ENCODE data around the gene OLFM2. TPM values are rescaled to one million over a fixed set of nuclear protein-coding genes. Genes with fewer than 3 reads are reported as not detected.

OLFM2 gene
- total and polyA plus RNA-seq, 4 donors, result 0.49 to 28.9 (median 2.3) TPM

- 2% methylated on average over 21 of the region's 21 CpGs for WGBS
- H3K4me3 ChIP-seq (ENCODE audit: low read depth in 1 of 3, low read length in 3 of 3), result peak overlapping the region in 1 of 3 donors; percentile 17
- peak overlapping the region; percentile 17 to 91 for H3K27ac ChIP-seq (ENCODE audit: low read depth in 1 of 2, low read length in 2 of 2)
- no peaks in the 10 kb centered on the region for H3K27me3 ChIP-seq (ENCODE audit: control insufficient read depth in 4 of 4, insufficient read depth in 4 of 4, low read length in 3 of 4)
- TF ChIP-seq ATF3 (IDR thresholded peaks at IDR 0.05) (no peak), CTCF (IDR thresholded peaks at IDR 0.05; ENCODE audit: low read depth, low read length, missing input control) (no peak), ZBTB33 (IDR thresholded peaks at IDR 0.05) (no peak), FOXA1 (IDR thresholded peaks at IDR 0.05) (no peak), GABPA (IDR thresholded peaks at IDR 0.05 in 1 of 2, conservative IDR thresholded peaks at IDR 0.05 in 1 of 2) (no peak), YY1 (IDR thresholded peaks at IDR 0.05) (no peak)
- TF ChIP-seq, protein P1, sequence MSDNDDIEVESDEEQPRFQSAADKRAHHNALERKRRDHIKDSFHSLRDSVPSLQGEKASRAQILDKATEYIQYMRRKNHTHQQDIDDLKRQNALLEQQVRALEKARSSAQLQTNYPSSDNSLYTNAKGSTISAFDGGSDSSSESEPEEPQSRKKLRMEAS (IDR thresholded peaks at IDR 0.05), result no peak
- peaks cover 7 to 18% (median 16%) of the 10 kb centered on the region in 4 donors for H3K4me1 ChIP-seq (ENCODE audit: control insufficient read depth in 4 of 4, insufficient read depth in 4 of 4, low read length in 3 of 4)
- no peak overlapping the region for H3K9ac ChIP-seq (ENCODE audit: low read depth in 1 of 2, low read length in 2 of 2)
- no peaks in the 10 kb centered on the region for H3K36me3 ChIP-seq (ENCODE audit: control insufficient read depth in 4 of 4, insufficient read depth in 3 of 4, low read depth in 1 of 4, low read length in 3 of 4)
- H3K9me3 ChIP-seq (ENCODE audit: control insufficient read depth in 4 of 4, low read length in 3 of 4), result no peaks in the 10 kb centered on the region
- no peak for DNase-seq (ENCODE audit: low spot score)
Measured at GRCh38 chr19:9819596-9819909, 116.8 kb downstream of the OLFM2 start.

GRCh38 chr19:9818734-9819595 is 117.3 kb downstream of the OLFM2 start, which contains the start of gene FBXL12:
Gene FBXL12, minus strand, starts transcription at chr19:9819079. Its CDS starts 266 bp downstream, at chr19:9818813.
- Histone ChIP-seq H3K9me3 (ENCODE audit: control insufficient read depth in 4 of 4, low read length in 3 of 4) (no peaks in the 10 kb centered on the region), H3K27me3 (ENCODE audit: control insufficient read depth in 4 of 4, insufficient read depth in 4 of 4, low read length in 3 of 4) (no peaks in the 10 kb centered on the region), H3K4me1 (ENCODE audit: control insufficient read depth in 4 of 4, insufficient read depth in 4 of 4, low read length in 3 of 4) (peaks cover 7 to 18% (median 16%) of the 10 kb centered on the region in 4 donors), H3K4me3 (ENCODE audit: low read depth in 1 of 3, low read length in 3 of 3) (peak within 1 kb of the TSS; percentile 86 to 92 (median 90)), H3K27ac (ENCODE audit: low read depth in 1 of 2, low read length in 2 of 2) (peak within 1 kb of the TSS; percentile 88 to 91), H3K36me3 (ENCODE audit: control insufficient read depth in 4 of 4, insufficient read depth in 3 of 4, low read depth in 1 of 4, low read length in 3 of 4) (peaks cover 0 to 2% (median 0%) of the 10 kb centered on the region in 4 donors), H3K9ac (ENCODE audit: low read depth in 1 of 2, low read length in 2 of 2) (peak within 1 kb of the TSS; percentile 69 to 75)
- WGBS, result under 1% methylated on average over 82 of the region's 82 CpGs
- peak; percentile 100 for DNase-seq (ENCODE audit: low spot score)
- TF ChIP-seq JUND (IDR thresholded peaks at IDR 0.05) (peak; percentile 29 to 38), ATF3 (IDR thresholded peaks at IDR 0.05) (no peak), TAF1 (conservative IDR thresholded peaks at IDR 0.05) (peak; percentile 82), FOXA1 (IDR thresholded peaks at IDR 0.05) (peak; percentile 43), CTCF (IDR thresholded peaks at IDR 0.05; ENCODE audit: low read depth, low read length, missing input control) (no peak), RAD21 (IDR thresholded peaks at IDR 0.05) (peak in 1 of 2 donors; percentile 12), NR2F2 (IDR thresholded peaks at IDR 0.05) (peak; percentile 77), HNF4A (conservative IDR thresholded peaks at IDR 0.05) (peak; percentile 82 to 87), HNF4G (IDR thresholded peaks at IDR 0.05) (peak; percentile 92), SP1 (IDR thresholded peaks at IDR 0.05) (peak; percentile 99), ZBTB33 (IDR thresholded peaks at IDR 0.05) (peak; percentile 55), FOXA2 (IDR thresholded peaks at IDR 0.05) (no peak), GABPA (IDR thresholded peaks at IDR 0.05 in 1 of 2, conservative IDR thresholded peaks at IDR 0.05 in 1 of 2) (peak; percentile 84 to 94), YY1 (IDR thresholded peaks at IDR 0.05) (peak; percentile 96), RXRA (IDR thresholded peaks at IDR 0.05) (peak; percentile 3 to 73)
- TF ChIP-seq, protein P1 (IDR thresholded peaks at IDR 0.05), result peak; percentile 83
